HEK293 (cell line): Measurements from ENCODE around the gene GDE1.

Source experiments
- HIC1 ChIP-seq: fragments of 450-650 bp; formaldehyde crosslinking; IDR thresholded peaks from 2 replicates; pipeline ENCODE4 v1.5.1; 2016; ENCODE audit warnings: missing biosample characterization, missing genetic modification characterization
- YY1 ChIP-seq: fragments of 450-650 bp; formaldehyde crosslinking; IDR thresholded peaks from 2 replicates; pipeline ENCODE4 v1.5.1; 2018; ENCODE audit warnings: missing biosample characterization, missing genetic modification characterization
- ZBTB1 ChIP-seq: fragments of 450-650 bp; formaldehyde crosslinking; IDR thresholded peaks from 2 replicates; pipeline ENCODE4 v1.5.1; 2016; ENCODE audit warnings: missing biosample characterization, missing genetic modification characterization
- ZNF274 ChIP-seq, 2 experiments: fragments of 200-500 bp in 1 of 2; fragments of 450-650 bp in 1 of 2; sonication (Bioruptor generic) in 1 of 2; formaldehyde crosslinking in 1 of 2; IDR thresholded peaks; 2 replicates each; pipeline versions ENCODE4 v1.5.1 to v1.6.1; 2014 to 2016; ENCODE audit warnings: borderline replicate concordance in 1 of 2, inconsistent platforms in 1 of 2, low read length in 1 of 2, missing biosample characterization in 1 of 2, missing genetic modification characterization in 1 of 2
- ZNF513 ChIP-seq: fragments of 450-650 bp; IDR thresholded peaks from 2 replicates; pipeline ENCODE4 v1.5.1; 2018; ENCODE audit warnings: missing biosample characterization, missing genetic modification characterization
- ZNF610 ChIP-seq: fragments of 450-650 bp; formaldehyde crosslinking; IDR thresholded peaks from 2 replicates; pipeline ENCODE4 v1.5.1; 2016; ENCODE audit warnings: missing biosample characterization, missing genetic modification characterization, borderline replicate concordance
- TF ChIP-seq, protein P1 (sequence below): fragments of 450-650 bp; formaldehyde crosslinking; IDR thresholded peaks from 2 replicates; pipeline ENCODE4 v1.5.1; 2016; ENCODE audit warnings: missing biosample characterization, missing genetic modification characterization

GRCh38 chr16:19522397-19522732, 467 bp upstream of the GDE1 start:
- TF ChIP-seq HIC1 (no peak), YY1 (tag by site-specific recombination) (no peak), ZNF513 (tag by site-specific recombination) (no peak), ZNF610 (tag by site-specific recombination) (no peak), ZNF274 (IDR thresholded peaks at IDR 0.05; ENCODE audit: low read length) (no peak), ZNF274 (tag by site-specific recombination; IDR thresholded peaks at IDR 0.05; ENCODE audit: borderline replicate concordance) (no peak), ZBTB1 (tag by site-specific recombination) (no peak)
- TF ChIP-seq, protein P1, sequence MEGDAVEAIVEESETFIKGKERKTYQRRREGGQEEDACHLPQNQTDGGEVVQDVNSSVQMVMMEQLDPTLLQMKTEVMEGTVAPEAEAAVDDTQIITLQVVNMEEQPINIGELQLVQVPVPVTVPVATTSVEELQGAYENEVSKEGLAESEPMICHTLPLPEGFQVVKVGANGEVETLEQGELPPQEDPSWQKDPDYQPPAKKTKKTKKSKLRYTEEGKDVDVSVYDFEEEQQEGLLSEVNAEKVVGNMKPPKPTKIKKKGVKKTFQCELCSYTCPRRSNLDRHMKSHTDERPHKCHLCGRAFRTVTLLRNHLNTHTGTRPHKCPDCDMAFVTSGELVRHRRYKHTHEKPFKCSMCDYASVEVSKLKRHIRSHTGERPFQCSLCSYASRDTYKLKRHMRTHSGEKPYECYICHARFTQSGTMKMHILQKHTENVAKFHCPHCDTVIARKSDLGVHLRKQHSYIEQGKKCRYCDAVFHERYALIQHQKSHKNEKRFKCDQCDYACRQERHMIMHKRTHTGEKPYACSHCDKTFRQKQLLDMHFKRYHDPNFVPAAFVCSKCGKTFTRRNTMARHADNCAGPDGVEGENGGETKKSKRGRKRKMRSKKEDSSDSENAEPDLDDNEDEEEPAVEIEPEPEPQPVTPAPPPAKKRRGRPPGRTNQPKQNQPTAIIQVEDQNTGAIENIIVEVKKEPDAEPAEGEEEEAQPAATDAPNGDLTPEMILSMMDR (tag by site-specific recombination): no peak
